MM.1S (cell line): Measurements from ENCODE around the gene TAAR9.
"Not testable (repeated sequence)": the region's sequence is repeated elsewhere in the genome, so short reads cannot be mapped to it uniquely, and the experiment has no call there.

Experiments
- DNase-seq: peaks from one replicate; pipeline ENCODE4 v3.0.0-alpha.2; 2015
- H2AFZ ChIP-seq: fragments of 300-600 bp; sonication (generic); 2 replicates; pipeline ENCODE4 v1.6.0; 2016; ENCODE audit warnings: antibody characterized with exemption, low read length
- H3F3A ChIP-seq: fragments of 300-600 bp; sonication (generic); 2 replicates; pipeline ENCODE4 v1.6.1; 2016; ENCODE audit warnings: mild to moderate bottlenecking, antibody characterized with exemption, low read length, moderate library complexity, mixed read lengths; ENCODE audit not compliant: insufficient read depth
- H3K27ac ChIP-seq: fragments of 300-600 bp; sonication (generic); 2 replicates; pipeline ENCODE4 v1.5.1; 2016; ENCODE audit warnings: mild to moderate bottlenecking, low read length
- H3K27me3 ChIP-seq: fragments of 300-600 bp; sonication (generic); replicated peaks from 2 replicates; pipeline ENCODE4 v1.6.0; 2016; ENCODE audit warnings: low read length; ENCODE audit not compliant: insufficient read depth
- H3K36me3 ChIP-seq: fragments of 300-600 bp; sonication (generic); replicated peaks from 2 replicates; pipeline ENCODE4 v1.6.1; 2016; ENCODE audit warnings: mild to moderate bottlenecking, low read length, mixed read lengths; ENCODE audit not compliant: insufficient read depth
- H3K4me1 ChIP-seq: fragments of 300-600 bp; sonication (generic); 2 replicates; pipeline ENCODE4 v1.6.1; 2016; ENCODE audit warnings: low read length, mixed read lengths
- H3K4me2 ChIP-seq: fragments of 300-600 bp; sonication (generic); 2 replicates; pipeline ENCODE4 v1.6.0; 2016; ENCODE audit warnings: low read depth, low read length
- H3K4me3 ChIP-seq: fragments of 300-600 bp; sonication (generic); 2 replicates; pipeline ENCODE4 v1.5.1; 2016; ENCODE audit warnings: low read length, mixed read lengths
- H3K79me2 ChIP-seq: fragments of 300-600 bp; sonication (generic); 2 replicates; pipeline ENCODE4 v1.6.1; 2016; ENCODE audit warnings: mixed run types, low read length, mixed read lengths
- H3K9ac ChIP-seq: fragments of 300-600 bp; sonication (generic); 2 replicates; pipeline ENCODE4 v1.6.1; 2016; ENCODE audit warnings: low read length, mixed read lengths
- H3K9me2 ChIP-seq: fragments of 300-600 bp; sonication (generic); replicated peaks from 2 replicates; pipeline ENCODE4 v1.6.1; 2016; ENCODE audit warnings: mild to moderate bottlenecking, low read length, mixed read lengths; ENCODE audit not compliant: insufficient read depth
- H3K9me3 ChIP-seq: fragments of 300-600 bp; sonication (generic); replicated peaks from 2 replicates; pipeline ENCODE4 v1.6.1; 2016; ENCODE audit warnings: mild to moderate bottlenecking, low read length, mixed read lengths; ENCODE audit not compliant: insufficient read depth
- H4K20me1 ChIP-seq: fragments of 300-600 bp; sonication (generic); 2 replicates; pipeline ENCODE4 v1.6.1; 2016; ENCODE audit warnings: mild to moderate bottlenecking, low read length, moderate library complexity, mixed read lengths; ENCODE audit not compliant: insufficient read depth
- CTCF ChIP-seq: fragments of 300-600 bp; sonication (generic); IDR thresholded peaks from 2 replicates; pipeline ENCODE4 v1.5.1; 2016; ENCODE audit warnings: antibody characterized with exemption, low read length, mixed read lengths
- EZH2 ChIP-seq: fragments of 300-600 bp; sonication (generic); optimal IDR thresholded peaks from 2 replicates; pipeline ENCODE3; 2017; ENCODE audit warnings: low read depth, mild to moderate bottlenecking, antibody characterized with exemption, low read length, mixed read lengths
- EZH2phosphoT487 ChIP-seq: fragments of 300-600 bp; sonication (generic); IDR thresholded peaks from 2 replicates; pipeline ENCODE4 v1.6.1; 2018; ENCODE audit warnings: antibody characterized with exemption, low read length

The TAAR9 gene

DNA sequence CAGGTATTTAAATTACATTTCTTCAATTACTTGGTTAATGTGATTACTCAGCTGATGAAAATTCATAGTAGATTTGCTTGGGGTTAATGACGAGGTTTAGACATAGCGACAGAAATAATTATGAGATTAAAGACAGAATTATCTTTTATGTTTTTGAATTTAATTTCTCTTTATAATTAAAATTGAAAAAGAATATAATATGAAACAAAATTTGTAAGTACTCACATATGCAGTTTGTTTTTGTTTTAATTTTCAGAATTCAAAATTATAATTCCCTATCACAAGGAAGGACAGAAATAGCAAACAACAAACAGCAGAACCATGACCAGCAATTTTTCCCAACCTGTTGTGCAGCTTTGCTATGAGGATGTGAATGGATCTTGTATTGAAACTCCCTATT is 14.3 kb downstream of the TAAR9 start, which contains the start of gene TAAR8:
TAAR8 (plus strand) TSS at position 301 of the 400 bp plus-strand sequence; CDS start at position 322, 21 bp downstream.
- Histone ChIP-seq H2AFZ (no peak within 1 kb of the TSS), H3K9ac (no peak within 1 kb of the TSS), H3K27me3 (no peaks in the 10 kb centered on the region)

DNA sequence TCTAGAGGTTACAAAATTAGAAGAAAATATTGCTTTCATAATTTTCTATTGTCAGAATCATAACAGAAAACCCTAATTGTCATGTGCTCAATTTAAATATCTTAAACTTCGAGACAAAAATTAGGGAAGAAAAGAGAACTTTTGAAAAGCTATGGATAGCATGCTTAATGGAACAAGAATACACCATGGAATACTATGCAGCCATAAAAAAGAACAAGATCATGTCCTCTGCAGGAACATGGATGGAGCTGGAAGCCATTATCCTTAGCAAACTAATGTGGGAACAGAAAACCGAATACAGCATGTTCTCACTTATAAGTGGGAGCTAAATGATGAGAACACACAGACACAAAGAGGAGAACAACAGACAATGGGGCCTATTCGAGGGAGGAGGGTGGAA is 22.0 kb downstream of the TAAR9 start:
- H3K4me1 ChIP-seq, H3K9me2 ChIP-seq, H2AFZ ChIP-seq, H3K27ac ChIP-seq, H3K4me3 ChIP-seq, H3K4me2 ChIP-seq, DNase-seq, H3K9me3 ChIP-seq, H3K79me2 ChIP-seq, H4K20me1 ChIP-seq, H3K36me3 ChIP-seq, H3K27me3 ChIP-seq, H3K9ac ChIP-seq, H3F3A ChIP-seq: not testable (repeated sequence)

More for the DNA sequence above, 14.3 kb downstream of the TAAR9 start, which contains the start of gene TAAR8:
- H3K4me2 ChIP-seq = no peak within 1 kb of the TSS
- no peak for TF ChIP-seq EZH2phosphoT487
- no peaks in the 10 kb centered on the region for H3K9me2 ChIP-seq
- H3K4me3 ChIP-seq = no peak within 1 kb of the TSS
- no peaks in the 10 kb centered on the region for H3F3A ChIP-seq
- DNase-seq = no peak
- H3K36me3 ChIP-seq = no peaks in the 10 kb centered on the region
- H4K20me1 ChIP-seq = no peaks in the 10 kb centered on the region
- H3K4me1 ChIP-seq = no peaks in the 10 kb centered on the region
- H3K79me2 ChIP-seq = no peaks in the 10 kb centered on the region
- H3K9me3 ChIP-seq = no peaks in the 10 kb centered on the region
- H3K27ac ChIP-seq = no peak within 1 kb of the TSS

DNA sequence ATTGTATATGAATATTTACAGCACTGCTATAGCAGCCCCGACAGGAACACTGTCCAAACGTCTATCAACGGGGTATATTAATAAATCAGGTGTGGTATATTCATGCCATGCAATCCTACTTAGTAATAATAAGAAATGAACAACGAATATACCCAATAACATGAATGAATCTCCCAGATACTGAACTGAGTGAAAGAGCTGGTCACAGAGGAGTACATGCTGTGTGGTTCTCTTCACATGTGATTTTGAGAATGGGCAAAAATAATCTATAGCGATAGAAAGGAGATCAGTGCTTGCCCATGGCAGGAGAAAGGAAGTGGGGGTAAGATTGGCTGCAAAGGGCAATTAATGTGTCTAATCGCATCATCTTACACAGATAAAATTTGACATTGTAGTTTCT is 28.3 kb downstream of the TAAR9 start:
- H2AFZ ChIP-seq = no peak overlapping the region
- no peaks in the 10 kb centered on the region for H3K36me3 ChIP-seq
- TF ChIP-seq EZH2phosphoT487 = no peak
- no peak for TF ChIP-seq EZH2
- TF ChIP-seq CTCF = no peak
- no peaks in the 10 kb centered on the region for H3K27me3 ChIP-seq
- no peaks in the 10 kb centered on the region for H3K4me1 ChIP-seq
- DNase-seq = no peak
- H3K79me2 ChIP-seq = no peaks in the 10 kb centered on the region
- no peaks in the 10 kb centered on the region for H4K20me1 ChIP-seq
- no peak overlapping the region for H3K4me3 ChIP-seq
- H3F3A ChIP-seq = no peaks in the 10 kb centered on the region
- H3K9ac ChIP-seq = no peak overlapping the region
- no peak overlapping the region for H3K27ac ChIP-seq
- no peak overlapping the region for H3K4me2 ChIP-seq
- H3K9me2 ChIP-seq = no peaks in the 10 kb centered on the region
- no peaks in the 10 kb centered on the region for H3K9me3 ChIP-seq

- DNase-seq = no peak
- H3K79me2 ChIP-seq = no peaks in the 10 kb centered on the region
Observed at GRCh38 chr6:132567566-132567965, 29.5 kb downstream of the TAAR9 start.

More at GRCh38 chr6:132567566-132567965, 29.5 kb downstream of the TAAR9 start:
- H3K4me3 ChIP-seq = no peak overlapping the region
- H3K27me3 ChIP-seq = no peaks in the 10 kb centered on the region
- H3K27ac ChIP-seq = no peak overlapping the region
- no peaks in the 10 kb centered on the region for H4K20me1 ChIP-seq
- H3K36me3 ChIP-seq = no peaks in the 10 kb centered on the region
- H3K4me1 ChIP-seq = no peaks in the 10 kb centered on the region
- no peaks in the 10 kb centered on the region for H3K9me3 ChIP-seq
- no peaks in the 10 kb centered on the region for H3K9me2 ChIP-seq
- no peak overlapping the region for H2AFZ ChIP-seq
- TF ChIP-seq EZH2 = no peak
- TF ChIP-seq CTCF = no peak
- TF ChIP-seq EZH2phosphoT487 = no peak
- no peak overlapping the region for H3K4me2 ChIP-seq
- no peaks in the 10 kb centered on the region for H3F3A ChIP-seq
- no peak overlapping the region for H3K9ac ChIP-seq
